ENCODE data around the gene CRYBG1.

DNA sequence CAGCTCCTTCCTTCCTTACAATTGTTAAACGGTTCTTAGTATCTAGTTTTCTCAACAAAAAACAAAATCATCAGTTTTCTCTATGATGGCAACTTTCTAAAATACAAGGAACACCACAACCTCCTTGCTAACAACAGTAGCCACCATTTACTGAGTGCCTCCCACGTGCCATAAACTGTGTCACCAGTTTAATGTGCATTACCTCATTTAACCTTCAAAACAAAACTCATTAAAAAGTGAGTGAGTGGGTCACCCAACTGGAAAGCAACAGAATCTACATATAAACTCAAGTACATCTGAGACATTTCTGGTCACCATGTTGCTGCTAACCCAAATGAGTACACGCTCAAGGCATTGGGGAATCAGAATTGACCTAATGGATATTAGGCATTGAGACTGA, 257.8 kb downstream of the CRYBG1 start:
- TF ChIP-seq, protein P1, sequence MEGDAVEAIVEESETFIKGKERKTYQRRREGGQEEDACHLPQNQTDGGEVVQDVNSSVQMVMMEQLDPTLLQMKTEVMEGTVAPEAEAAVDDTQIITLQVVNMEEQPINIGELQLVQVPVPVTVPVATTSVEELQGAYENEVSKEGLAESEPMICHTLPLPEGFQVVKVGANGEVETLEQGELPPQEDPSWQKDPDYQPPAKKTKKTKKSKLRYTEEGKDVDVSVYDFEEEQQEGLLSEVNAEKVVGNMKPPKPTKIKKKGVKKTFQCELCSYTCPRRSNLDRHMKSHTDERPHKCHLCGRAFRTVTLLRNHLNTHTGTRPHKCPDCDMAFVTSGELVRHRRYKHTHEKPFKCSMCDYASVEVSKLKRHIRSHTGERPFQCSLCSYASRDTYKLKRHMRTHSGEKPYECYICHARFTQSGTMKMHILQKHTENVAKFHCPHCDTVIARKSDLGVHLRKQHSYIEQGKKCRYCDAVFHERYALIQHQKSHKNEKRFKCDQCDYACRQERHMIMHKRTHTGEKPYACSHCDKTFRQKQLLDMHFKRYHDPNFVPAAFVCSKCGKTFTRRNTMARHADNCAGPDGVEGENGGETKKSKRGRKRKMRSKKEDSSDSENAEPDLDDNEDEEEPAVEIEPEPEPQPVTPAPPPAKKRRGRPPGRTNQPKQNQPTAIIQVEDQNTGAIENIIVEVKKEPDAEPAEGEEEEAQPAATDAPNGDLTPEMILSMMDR (IDR thresholded peaks at IDR 0.05), result no peak
- TF ChIP-seq POLR2A (IDR thresholded peaks at IDR 0.05), result no peak
